Activated CD4-positive, alpha-beta T cell treated with anti-CD3 and anti-CD28 coated beads, Interleukin-2, amount 50 U/mL, for 4 hours (primary cell): Measurements from ENCODE around the gene ARAP2.

Experiments
- DNase-seq, 2 experiments: peaks; one replicate each; pipeline ENCODE4 v3.0.0-alpha.2; 2020

Gene ARAP2

GRCh38 chr4:36244257-36245082 is at the start of gene ARAP2:
ARAP2 (minus strand) TSS chr4:36244514; CDS start chr4:36229486, 15,028 bp downstream.
- DNase-seq = peak; percentile 73 to 78

DNA sequence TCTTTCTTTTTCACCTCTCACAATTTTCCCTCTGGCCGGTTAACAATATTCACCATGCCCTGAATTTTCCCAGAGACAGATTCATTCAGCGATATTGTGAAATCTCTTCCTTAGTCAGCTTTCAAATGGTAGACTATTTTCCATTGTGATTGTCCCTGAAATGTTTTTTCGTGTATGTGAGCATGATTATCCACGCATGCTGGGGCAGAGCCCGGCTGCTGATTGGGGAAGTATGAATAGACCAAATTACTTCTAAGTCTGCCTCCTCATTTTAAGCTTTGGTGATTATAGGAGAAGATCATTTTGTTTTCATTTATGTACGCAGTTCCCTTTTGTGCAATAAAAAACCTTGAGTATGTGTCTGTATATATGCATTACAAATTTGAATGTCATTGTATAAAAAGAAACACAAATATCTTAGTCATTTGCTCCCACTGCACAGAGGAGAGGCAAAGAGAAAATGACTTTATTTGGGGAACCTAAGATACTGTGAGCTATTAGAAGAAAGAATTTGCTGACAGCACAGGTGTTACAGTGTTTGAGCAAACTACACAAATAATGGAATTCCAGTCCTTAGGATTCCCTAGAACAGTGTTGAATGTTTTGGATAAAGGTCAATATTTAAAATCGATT is 48.4 kb upstream of the ARAP2 start:
- DNase-seq = no peak

DNA sequence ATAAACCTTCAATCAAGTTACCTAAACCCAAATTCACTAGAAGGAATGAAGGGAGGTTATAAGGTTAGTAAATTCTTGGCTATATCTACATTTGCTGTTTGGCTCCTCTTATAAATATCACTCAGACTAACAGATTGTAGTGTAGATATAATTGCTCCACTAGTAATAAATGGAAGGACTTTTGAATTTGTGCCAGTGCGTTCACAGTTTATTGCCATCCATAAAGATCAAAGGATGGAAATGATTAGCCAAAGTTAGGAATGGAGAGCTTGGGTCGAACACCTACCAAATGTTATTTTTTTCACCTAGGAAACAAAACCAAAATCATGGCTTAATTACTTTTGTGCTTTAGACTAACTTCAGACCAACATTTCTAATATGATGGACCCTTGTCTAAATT is 46.3 kb upstream of the ARAP2 start:
- no peak for DNase-seq

DNA sequence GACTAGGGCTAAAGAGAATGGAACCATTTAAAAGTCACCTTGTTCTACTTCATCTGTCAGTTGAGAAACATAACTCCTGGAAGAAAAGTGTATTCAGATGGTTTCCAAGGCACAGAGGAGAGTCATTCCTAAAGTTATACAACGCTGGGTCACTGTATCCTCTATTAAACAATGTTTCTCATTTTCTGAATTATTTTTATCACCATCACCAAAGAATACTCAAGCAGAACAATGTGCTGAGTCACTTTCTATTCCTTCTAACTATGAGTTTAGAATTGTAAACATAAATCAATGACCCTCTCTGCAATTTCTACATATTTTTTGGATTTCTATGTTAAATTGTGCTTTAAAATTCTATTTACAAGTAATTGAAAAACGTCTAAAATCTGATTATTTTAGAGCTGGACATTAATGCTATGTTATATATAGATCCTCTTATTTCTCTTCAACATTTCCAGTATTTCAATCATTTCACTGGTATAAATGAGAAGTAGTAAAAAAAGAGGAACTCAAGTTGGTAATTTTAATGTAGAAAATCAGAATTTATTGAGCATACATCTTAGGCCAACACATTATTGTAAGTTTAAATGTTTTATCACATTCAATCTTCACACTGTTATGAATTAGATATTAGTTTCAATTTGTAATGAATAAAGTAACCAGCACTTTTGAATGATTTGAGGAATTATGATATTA is 44.6 kb upstream of the ARAP2 start:
- no peak for DNase-seq

GRCh38 chr4:36286481-36286871 is 42.2 kb upstream of the ARAP2 start:
- DNase-seq = no peak

DNA sequence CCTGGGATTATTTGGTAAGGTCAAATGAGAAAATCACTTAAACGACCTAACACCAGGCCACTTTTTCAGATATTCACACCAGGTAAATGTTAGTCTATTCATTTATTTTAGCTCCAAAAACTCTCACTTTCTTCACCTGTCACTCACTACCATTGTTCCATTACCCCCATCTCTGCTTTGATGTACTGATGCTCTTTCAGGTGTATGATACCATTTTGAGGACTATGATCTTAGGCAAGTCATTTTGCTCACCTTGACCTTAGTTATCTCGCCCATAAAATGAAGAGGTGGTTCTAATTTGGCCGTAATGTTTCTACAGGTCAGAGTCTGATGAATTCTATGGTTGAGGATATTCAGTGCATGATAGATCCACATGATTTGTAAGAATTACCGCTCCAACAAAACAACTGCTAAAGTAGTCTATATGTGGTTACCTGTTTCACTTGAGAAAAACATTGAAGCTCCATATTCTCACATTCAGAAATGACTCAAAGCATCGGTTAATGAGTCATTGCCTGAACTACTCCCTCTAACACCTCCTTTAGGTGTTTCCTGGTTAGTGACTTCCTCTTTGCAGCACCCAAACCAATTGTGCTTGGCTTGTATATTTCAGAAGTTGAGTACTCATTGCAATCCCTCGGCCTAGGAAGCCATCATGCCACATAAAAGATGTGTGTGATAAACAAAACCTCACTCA is 41.6 kb upstream of the ARAP2 start:
- DNase-seq = peak; percentile 21 to 33

- no peak for DNase-seq
These were observed 39.7 kb upstream of the ARAP2 start for GRCh38 chr4:36283912-36284465.

DNA sequence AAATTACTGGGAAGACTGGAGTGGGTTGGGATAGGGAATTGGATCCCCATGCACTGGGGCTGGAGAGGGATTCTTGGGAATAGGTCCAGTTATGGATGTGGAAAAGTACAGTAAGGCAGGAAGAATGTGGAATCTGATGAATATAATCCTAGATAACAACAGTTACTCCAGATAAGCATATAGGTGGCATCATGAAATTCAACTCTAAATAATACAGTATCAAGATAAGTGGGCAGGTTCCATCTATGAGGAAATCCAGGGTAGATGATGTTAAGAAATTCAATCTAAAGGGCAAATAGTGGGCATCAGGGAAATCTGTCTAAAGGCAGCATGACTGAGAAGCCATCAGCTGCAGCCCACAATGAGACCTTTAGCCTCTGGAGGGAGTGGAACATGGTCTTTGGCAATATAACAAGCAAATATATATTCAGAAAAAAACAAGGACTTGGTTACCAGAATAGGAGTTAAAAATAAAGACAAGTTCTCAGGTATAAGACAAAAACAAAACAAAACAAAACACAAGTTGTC is 38.3 kb upstream of the ARAP2 start:
- DNase-seq = no peak

GRCh38 chr4:36281384-36282106 is 37.2 kb upstream of the ARAP2 start, which contains the start of gene DTHD1:
DTHD1 (plus strand) TSS chr4:36281616; CDS start chr4:36281759, 143 bp downstream.
- no peak for DNase-seq

GRCh38 chr4:36280555-36280954 is 36.2 kb upstream of the ARAP2 start:
- no peak for DNase-seq

DNA sequence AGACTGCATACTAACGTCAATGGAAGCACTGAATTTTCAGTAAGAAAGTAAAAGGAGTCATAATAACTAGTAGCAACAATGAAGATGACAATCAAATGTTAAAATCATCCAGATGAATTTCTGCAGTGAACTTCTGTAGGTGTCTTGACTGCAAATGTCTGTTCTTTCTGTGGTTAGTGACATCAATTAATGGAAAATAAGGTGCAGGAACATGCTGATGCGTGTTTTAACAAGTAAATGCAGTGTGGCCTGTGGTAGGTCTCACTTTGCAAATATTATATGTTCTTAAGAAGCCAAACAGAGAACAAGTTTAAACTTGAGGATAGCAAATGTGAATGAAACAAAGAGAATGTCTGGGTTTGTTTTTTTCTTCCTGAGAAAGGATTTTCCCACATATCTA is 34.5 kb upstream of the ARAP2 start:
- DNase-seq = no peak

- DNase-seq = no peak
These were observed 33.2 kb upstream of the ARAP2 start for GRCh38 chr4:36277533-36277932.

GRCh38 chr4:36274158-36274557 is 29.8 kb upstream of the ARAP2 start:
- no peak for DNase-seq

DNA sequence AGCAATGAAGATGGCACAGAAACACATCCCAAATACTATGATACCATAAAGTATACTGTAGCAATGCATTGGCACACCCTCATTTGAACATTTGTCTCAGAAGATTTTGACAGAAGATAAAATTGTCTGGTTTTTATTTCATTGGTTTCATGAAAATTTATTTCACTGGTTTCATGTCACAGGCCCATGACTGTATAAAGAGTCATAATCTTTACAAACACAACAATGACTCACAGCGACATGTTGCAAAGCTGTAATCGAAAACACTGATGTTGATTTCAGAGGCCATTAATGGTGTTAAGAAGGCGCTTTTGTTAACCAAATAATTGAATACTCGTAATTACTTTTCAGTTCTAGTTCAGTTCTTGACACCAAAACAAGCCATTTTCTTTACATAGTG is 29.0 kb upstream of the ARAP2 start:
- no peak for DNase-seq

DNA sequence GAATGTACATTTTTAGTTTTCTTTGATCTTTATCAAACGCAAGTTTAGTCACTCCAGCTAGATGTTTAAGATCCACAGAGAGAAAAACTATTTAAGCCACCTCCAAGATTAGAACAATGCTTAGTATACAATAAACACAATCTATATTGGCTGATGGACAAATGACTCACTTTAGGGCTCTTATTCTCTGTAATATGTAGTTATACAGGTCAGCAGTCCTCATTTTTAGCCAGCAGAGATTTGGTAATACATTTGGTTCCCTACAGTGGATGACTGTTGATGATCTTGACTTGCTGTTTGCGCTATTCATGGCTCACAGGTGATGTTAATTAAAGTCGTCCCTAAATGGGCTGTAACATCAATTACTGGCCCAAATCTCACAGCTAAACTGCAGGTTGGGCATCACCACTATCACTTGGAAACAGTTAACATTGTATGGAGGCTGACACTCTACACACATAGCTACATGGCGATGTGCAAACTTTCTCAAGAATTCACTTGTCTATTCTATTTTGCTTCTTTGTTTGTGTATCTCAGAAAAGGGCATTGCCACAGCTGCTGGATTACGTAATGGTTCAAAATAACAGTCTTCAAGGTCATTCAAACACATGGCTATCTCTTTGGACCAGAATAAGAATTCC is 25.3 kb upstream of the ARAP2 start:
- DNase-seq = no peak

DNA sequence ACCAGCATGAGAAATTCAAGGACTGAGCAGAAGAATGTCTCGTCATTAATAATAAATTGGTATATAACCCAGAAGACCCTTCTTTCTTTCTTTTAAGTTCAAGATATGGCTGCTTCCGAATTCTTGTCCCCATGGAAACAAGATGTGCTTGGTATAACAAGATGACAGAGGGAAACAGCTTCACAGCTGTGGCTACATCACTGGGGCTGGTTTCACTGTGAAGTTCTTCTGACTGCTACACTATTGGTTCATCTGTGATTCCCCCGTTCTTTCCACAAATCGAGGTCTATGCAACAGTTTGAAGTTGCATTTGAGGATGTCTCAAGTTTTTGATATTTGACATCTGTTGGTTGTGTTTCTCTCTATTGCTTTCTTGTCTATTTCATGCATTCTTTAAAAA is 24.8 kb upstream of the ARAP2 start:
- no peak for DNase-seq

DNA sequence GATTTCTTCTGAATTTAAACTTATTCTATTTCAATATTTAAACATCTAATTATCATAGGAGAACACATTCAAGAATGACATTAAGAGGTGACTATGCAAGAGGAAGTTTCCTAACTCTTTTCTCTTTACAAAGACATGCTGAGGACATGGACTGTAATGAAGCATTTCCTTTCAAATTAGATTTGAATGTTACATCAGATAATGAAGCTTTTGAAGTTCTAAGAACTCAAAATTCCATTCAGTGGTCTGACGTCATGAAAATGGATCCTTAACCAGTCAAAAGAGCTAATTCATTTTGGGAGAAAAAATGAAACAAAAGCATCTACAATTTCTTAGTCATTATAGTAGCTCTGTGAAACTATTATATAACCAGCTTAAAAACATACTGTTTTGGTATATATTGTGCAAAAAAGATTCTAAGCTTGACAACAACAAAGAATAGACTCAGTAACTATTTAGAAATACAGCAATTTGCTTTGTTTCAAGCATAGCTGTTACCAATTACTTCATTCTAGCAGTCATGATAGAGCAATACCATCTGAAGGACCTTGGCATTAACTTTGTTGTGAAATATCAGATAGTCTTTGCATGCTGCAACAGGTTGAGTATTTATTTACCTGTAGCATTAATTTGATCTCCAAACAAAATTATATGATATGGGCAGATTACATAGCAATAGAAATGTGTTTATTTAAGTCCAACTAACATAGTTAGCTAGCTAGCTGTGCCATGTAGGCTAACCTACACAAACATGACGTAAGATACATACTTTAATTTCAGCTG is 23.4 kb upstream of the ARAP2 start:
- DNase-seq = no peak

- DNase-seq = no peak
These were observed 20.0 kb upstream of the ARAP2 start for GRCh38 chr4:36264207-36264826.

- no peak for DNase-seq
These were observed 16.4 kb upstream of the ARAP2 start for GRCh38 chr4:36260731-36261130.

- no peak for DNase-seq
These were observed 12.1 kb upstream of the ARAP2 start for GRCh38 chr4:36256398-36256891.
